COLO668 (cell line): ENCODE measurements around the gene AXDND1.
"Not testable (repeated sequence)": the region's sequence is repeated elsewhere in the genome, so short reads cannot be mapped to it uniquely, and the experiment has no call there.

Experiments used
- DNase-seq: peaks from one replicate; lab custom pipeline; 2025; ENCODE audit not compliant: unreplicated experiment; lab: John Stamatoyannopoulos, UW

AXDND1 gene

GRCh38 chr1:179459606-179460206, 93.9 kb downstream of the AXDND1 start:
- DNase-seq: not testable (repeated sequence)

GRCh38 chr1:179465661-179466060, 99.9 kb downstream of the AXDND1 start:
- DNase-seq: not testable (repeated sequence)

DNA sequence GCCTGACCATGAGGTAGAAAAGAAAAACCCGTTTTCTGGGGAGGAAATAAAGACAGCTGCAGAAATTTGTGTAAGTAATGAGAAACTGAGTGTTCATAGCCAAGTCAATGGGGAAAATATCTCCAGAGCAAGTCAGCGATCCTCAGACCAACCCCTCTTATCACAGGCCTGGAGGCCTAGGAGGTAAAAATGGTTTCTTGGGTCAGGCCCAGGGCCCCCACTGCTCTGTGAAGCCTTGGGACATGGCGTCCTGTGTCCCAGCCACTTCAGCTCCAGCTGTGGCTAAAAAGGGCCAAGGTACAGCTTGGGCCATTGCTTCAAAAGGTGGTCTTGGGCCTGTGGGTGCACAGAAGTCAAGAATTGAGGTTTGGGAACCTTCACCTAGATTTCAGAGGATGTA, 108.9 kb downstream of the AXDND1 start:
- no peak for DNase-seq

- DNase-seq: no peak
Measured at GRCh38 chr1:179476484-179476883, 110.7 kb downstream of the AXDND1 start.

GRCh38 chr1:179478370-179478769, 112.6 kb downstream of the AXDND1 start:
- no peak for DNase-seq

- DNase-seq: no peak
Measured at GRCh38 chr1:179490611-179491010, 124.8 kb downstream of the AXDND1 start.

DNA sequence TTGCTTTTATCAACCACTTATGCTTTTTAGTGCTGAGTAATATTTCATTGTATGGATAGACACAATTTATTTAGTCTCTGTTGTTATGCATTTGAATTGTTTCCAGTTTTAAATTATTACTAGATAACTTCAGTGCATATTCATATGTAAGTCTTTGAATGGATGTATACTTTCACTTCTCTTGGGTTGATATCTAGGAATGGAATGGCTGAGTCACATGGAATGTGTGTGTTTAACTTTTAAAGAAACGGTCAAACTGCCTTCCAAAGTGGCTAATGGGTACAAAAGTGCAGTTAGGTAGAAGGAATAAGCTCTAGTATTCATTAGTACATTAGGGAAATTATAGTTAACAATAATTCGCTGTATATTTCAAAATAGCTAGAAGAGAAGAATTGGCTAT, 127.6 kb downstream of the AXDND1 start:
- DNase-seq: no peak

DNA sequence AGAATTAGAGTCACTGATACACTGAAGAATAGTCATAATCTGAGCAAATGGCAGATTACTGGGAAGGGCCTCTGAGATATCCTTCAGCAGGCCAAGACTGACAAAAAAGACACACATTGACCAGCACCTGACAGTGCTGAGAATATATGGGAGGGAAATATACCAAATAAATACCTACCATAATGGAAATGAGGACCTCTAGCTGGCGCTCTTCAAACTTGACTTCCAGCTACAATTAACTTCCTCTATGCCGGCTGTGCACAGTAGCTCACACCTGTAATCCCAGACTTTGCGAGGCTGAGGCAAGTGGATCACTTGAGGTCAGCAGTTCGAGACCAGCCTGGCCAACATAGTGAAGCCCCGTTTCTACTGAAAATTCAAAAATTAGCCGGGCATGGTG, 140.4 kb downstream of the AXDND1 start:
- DNase-seq: no peak

GRCh38 chr1:179509384-179509783, 143.6 kb downstream of the AXDND1 start:
- no peak for DNase-seq

DNA sequence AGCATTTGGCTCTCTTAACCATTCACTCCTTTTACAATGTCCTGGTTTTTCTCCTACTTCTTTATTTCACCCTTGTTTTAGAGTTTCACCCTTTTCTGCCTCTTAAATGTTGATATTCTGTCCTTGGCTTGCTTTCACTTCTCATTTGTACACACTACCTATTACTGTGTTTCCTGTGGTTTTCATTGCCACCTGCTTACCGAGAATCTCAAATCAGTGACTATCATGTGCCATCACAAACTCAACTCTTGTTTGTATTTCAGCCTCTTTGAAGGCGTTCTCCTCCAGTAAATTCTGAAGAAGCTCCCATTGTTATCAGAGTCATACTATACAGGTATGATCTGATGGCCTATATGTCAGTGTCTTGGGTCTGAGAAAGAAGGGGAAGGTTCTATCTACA, 144.3 kb downstream of the AXDND1 start:
- no peak for DNase-seq

DNA sequence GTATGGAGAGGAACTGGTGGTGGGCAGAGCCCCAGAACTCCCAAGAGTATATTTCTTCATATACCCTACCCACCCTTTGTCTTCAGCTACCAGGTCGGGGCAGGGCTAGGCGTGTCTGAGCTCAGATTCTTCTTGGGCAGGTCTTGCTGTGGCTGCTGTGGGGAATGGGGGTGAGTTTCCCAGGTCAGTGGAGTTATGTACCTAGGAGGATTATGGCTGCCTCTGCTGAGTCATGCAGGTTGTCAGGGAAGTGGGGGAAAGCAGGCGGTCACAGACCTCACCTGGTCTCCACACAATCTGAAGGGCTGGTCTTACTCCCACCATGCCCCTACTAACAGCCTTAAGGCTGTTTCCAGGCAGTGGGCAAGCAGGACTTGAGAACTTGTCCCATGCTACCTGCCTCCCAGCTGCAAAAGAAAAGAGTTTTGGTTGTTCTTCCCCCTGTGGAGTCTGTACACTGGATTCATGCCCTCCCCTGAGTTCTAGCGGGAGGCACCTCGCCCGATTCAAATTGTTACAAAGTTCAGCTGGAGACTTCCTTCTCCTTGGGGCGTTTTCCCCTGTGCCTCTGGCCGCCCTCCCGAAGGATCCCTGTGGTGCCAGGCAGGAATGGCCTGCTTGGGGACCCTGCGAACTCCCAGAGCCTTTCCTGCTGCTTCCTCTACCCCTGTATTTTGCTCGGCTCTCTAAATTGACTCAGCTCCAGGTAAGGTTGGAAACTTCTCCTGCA, 151.4 kb downstream of the AXDND1 start:
- DNase-seq: no peak

- not testable (repeated sequence) for DNase-seq
Measured at GRCh38 chr1:179518544-179518943, 152.8 kb downstream of the AXDND1 start.

GRCh38 chr1:179529482-179530195, 163.9 kb downstream of the AXDND1 start:
- no peak for DNase-seq

DNA sequence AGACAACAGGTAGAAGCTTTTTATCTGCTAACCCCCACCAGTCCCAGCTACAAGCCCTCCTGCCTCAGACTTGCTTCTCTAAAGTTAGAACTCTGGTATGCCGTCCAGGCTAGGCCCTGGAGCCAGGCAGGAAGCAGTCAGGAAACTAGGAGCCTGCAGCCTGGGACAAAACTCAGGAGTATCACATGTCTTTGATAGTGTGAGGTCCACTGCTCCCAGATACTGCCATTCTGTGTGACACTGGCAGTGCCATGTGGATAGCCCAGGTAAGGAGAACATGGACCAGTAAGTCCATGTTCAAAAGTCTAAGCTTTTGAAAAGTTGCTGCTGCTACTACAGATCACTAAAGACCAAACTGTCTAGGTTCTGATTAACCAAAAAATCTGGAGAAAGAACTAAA, 164.6 kb downstream of the AXDND1 start:
- DNase-seq: no peak

DNA sequence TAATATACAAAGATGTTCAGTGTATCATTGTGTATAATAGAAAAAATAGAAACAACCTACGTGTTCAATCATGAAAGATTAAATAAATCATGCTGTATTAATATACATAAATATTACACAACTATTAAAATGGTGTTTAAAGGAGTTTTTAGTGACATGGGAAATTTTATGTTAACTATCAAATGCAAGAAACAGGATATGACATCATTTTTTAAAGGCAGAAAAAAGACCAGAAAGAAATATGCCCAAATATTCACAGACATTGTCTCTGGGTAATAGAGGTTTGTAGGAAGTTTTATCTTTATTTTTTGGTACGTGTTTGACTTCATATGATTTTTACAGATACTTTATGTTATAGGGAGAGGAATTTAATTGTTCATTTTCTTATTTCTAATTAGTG, 176.0 kb downstream of the AXDND1 start:
- DNase-seq: no peak

DNA sequence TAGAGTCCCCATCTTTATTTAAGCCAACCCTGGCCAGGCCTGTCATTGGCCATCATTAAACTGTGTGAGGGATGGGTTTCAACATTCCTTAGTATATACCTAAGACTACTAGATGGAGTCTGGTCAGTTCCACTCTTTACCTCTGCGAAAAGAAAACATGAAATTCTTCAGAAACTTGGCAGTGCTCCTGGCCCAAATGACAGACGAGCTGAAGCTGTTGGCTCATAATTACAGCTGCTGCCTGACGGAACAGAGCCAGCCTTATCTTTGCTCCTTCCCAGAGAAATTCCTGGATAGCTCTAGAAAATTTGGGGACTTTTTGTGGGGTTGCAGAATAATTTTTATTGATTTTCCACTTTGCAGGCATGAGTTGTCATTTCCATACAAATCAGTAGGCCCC, 179.6 kb downstream of the AXDND1 start:
- DNase-seq: no peak

GRCh38 chr1:179547021-179547535, 181.3 kb downstream of the AXDND1 start:
- no peak for DNase-seq

DNA sequence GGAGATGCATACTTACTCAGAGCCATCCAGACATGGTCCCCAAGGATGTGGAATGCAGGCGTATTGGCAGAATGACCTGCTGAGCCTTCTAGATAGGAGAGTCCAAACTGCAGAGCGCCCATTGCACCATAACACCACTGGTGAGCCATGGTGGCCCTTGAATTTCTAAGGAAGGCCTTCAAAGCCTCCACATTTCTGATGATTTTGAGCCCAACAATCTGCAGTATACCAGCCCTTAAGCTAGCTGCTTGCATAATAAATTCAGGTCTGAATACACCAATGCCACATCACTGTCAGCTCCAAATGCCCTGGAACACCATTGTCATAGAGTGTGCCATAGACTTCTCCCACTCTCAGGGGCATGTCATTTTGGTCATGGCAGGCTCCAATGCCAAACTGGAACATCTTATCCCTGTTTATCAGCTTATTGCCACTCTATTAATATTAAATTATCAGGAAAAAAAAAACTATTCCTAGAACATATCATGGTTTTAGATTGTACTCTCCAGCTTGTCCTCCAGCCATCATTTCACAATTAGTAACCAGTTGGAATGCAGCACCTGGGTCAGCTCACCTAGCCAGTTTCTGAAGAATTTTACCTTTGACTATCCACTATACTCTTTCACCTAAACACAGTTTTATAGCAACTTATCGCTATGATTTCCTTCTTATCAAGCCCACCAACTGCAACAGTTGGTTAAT, 183.0 kb downstream of the AXDND1 start:
- no peak for DNase-seq

GRCh38 chr1:179549368-179549700, 183.6 kb downstream of the AXDND1 start:
- DNase-seq: no peak

GRCh38 chr1:179550746-179551682, 185.2 kb downstream of the AXDND1 start:
- DNase-seq: no peak
